GM23248 (cell line): ENCODE results near the gene PRTN3. TPM values are rescaled to one million over a fixed set of nuclear protein-coding genes. Genes with fewer than 3 reads are reported as not detected.

Experiments used
- DNase-seq: peaks from one replicate; pipeline ENCODE4 v3.0.0-alpha.2; 2015
- H2AFZ ChIP-seq: fragments of 200-600 bp; sonication (generic); 2 replicates; pipeline ENCODE4 v1.6.1; 2016; ENCODE audit warnings: antibody characterized with exemption
- H3F3A ChIP-seq: fragments of 200-600 bp; sonication (generic); 2 replicates; pipeline ENCODE4 v1.6.1; 2016; ENCODE audit warnings: mild to moderate bottlenecking, antibody characterized with exemption, mixed run types; ENCODE audit not compliant: insufficient read depth
- H3K27ac ChIP-seq: fragments of 200-600 bp; sonication (generic); 2 replicates; pipeline ENCODE4 v1.5.1; 2016; ENCODE audit warnings: mild to moderate bottlenecking
- H3K27me3 ChIP-seq: fragments of 200-600 bp; sonication (generic); replicated peaks from 2 replicates; pipeline ENCODE4 v1.6.1; 2016; ENCODE audit warnings: mild to moderate bottlenecking; ENCODE audit not compliant: insufficient read depth
- H3K36me3 ChIP-seq: fragments of 200-600 bp; sonication (generic); 2 replicates; pipeline ENCODE4 v1.6.1; 2016; ENCODE audit warnings: low read depth, mild to moderate bottlenecking
- H3K4me1 ChIP-seq: fragments of 200-600 bp; sonication (generic); 2 replicates; pipeline ENCODE4 v1.6.1; 2016; ENCODE audit warnings: mild to moderate bottlenecking; ENCODE audit not compliant: insufficient read depth
- H3K4me2 ChIP-seq: fragments of 200-600 bp; sonication (generic); one replicate; pipeline ENCODE4 v1.6.1; 2016; ENCODE audit warnings: mild to moderate bottlenecking; ENCODE audit not compliant: unreplicated experiment
- H3K4me3 ChIP-seq: fragments of 200-600 bp; sonication (generic); 2 replicates; pipeline ENCODE4 v1.5.1; 2016; ENCODE audit warnings: mild to moderate bottlenecking
- H3K79me2 ChIP-seq: fragments of 200-600 bp; sonication (generic); 2 replicates; pipeline ENCODE4 v1.6.1; 2016; ENCODE audit warnings: mild to moderate bottlenecking; ENCODE audit not compliant: insufficient read depth
- H3K9ac ChIP-seq: fragments of 200-600 bp; sonication (generic); 2 replicates; pipeline ENCODE4 v1.6.1; 2016; ENCODE audit warnings: mild to moderate bottlenecking
- H3K9me2 ChIP-seq: fragments of 200-600 bp; sonication (generic); 2 replicates; pipeline ENCODE4 v1.6.1; 2016; ENCODE audit warnings: mixed run types, mild to moderate bottlenecking, moderate library complexity; ENCODE audit not compliant: insufficient read depth
- H3K9me3 ChIP-seq: fragments of 200-600 bp; sonication (generic); one replicate; pipeline ENCODE4 v1.6.1; 2017; ENCODE audit warnings: low read depth
- H4K20me1 ChIP-seq: fragments of 200-600 bp; sonication (generic); 2 replicates; pipeline ENCODE4 v1.6.0; 2016; ENCODE audit not compliant: insufficient read depth
- EZH2 ChIP-seq: fragments of 200-600 bp; sonication (generic); IDR thresholded peaks from 2 replicates; pipeline ENCODE4 v1.6.1; 2018; ENCODE audit warnings: antibody characterized with exemption, mild to moderate bottlenecking; ENCODE audit not compliant: insufficient read depth, poor library complexity, severe bottlenecking
- EZH2phosphoT487 ChIP-seq: fragments of 200-600 bp; sonication (generic); IDR thresholded peaks from 2 replicates; pipeline ENCODE4 v1.6.1; 2018; ENCODE audit warnings: antibody characterized with exemption, moderate library complexity, mild to moderate bottlenecking, low read depth; ENCODE audit not compliant: insufficient read depth
- WGBS, 2 experiments: methylation state at CpG; one replicate each; pipeline ENCODE4 v1.1.6; 2015 to 2017; ENCODE audit warnings: low lambda C conversion rate in 2 of 2, low coverage in 1 of 2; ENCODE audit errors: missing lambda C conversion rate in 2 of 2; 5-methylcytosine and 5-hydroxymethylcytosine counted together
- in situ Hi-C: fragments of 300-500 bp; cut with MboI; formaldehyde crosslinking; loops from 2 replicates; pipeline ENCODE4 v1.15.0; 2020
- polyA plus RNA-seq: library from polyadenylated mRNA; unstranded; fragments of >200 nt; fragmentation: Nextera tagmentation; extraction: Ambion mirVana; gene quantifications from 2 replicates; pipeline ENCODE4 v1.2.1, GENCODE V29; 2016
- total RNA-seq: library from RNA; depleted of rRNA; stranded (reverse); fragments of >200 nt; shearing (Covaris generic); gene quantifications from 2 replicates; pipeline ENCODE4 v1.2.3, GENCODE V29; 2014; rRNA removed

The PRTN3 gene
- total RNA-seq (not detected in 2 replicates), polyA plus RNA-seq (not detected in 2 replicates)

DNA sequence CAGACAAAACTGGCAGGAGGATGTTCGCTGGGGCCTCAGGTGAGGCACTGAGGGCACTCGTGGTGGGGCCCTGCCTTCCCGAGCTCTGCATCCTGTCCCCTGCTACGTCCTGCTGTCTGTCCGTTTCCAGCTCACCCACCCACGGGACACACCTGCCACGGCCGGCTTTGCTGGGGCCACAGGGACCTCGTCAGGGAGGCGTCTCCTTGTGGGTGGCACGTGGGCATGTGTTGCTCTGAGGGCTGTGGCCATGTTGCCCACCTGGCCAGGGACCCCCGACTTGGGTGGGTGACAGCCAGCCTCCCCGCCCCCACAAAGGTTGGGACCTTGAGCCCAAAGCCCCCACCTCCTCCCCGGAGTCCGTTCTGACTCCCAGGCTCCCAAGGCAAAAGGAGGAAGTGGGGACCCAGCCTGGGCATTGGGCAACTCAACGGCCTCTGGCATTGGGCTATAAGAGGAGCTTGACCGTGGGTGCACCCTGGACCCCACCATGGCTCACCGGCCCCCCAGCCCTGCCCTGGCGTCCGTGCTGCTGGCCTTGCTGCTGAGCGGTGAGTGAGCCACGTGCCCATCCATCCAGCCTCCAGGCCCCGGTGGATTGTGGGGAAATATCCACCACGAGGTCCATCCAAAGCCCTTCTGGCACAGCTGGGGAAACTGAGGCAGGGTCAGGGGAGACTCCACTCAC, at the start of gene PRTN3:
PRTN3 (plus strand) TSS at position 481 of the 688 bp plus-strand sequence; CDS start at position 491, 10 bp downstream.
- no peak for TF ChIP-seq EZH2
- no peak for TF ChIP-seq EZH2phosphoT487
- Histone ChIP-seq H3K27ac (no peak within 1 kb of the TSS), H3K4me3 (no peak within 1 kb of the TSS), H3K9me2 (no peaks in the 10 kb centered on the region), H3K9me3 (no peaks in the 10 kb centered on the region), H3K27me3 (peaks cover 36% of the 10 kb centered on the region), H3K4me1 (no peaks in the 10 kb centered on the region), H4K20me1 (no peaks in the 10 kb centered on the region), H3K9ac (no peak within 1 kb of the TSS), H3F3A (no peaks in the 10 kb centered on the region), H2AFZ (no peak within 1 kb of the TSS), H3K4me2 (no peak within 1 kb of the TSS), H3K79me2 (no peaks in the 10 kb centered on the region), H3K36me3 (no peaks in the 10 kb centered on the region)
- no peak for DNase-seq
- WGBS, 2 experiments: 70 to 78% methylated on average over 22 to 24 of the region's 24 CpGs
- in situ Hi-C loops: no loop called here

GRCh38 chr19:791007-791566, 49.7 kb upstream of the PRTN3 start:
- Histone ChIP-seq H3K4me2 (no peak overlapping the region), H3K36me3 (no peaks in the 10 kb centered on the region), H3K27me3 (no peaks in the 10 kb centered on the region), H3K9me2 (no peaks in the 10 kb centered on the region), H4K20me1 (no peaks in the 10 kb centered on the region), H3K9ac (no peak overlapping the region), H3K4me1 (peaks cover 10% of the 10 kb centered on the region; the same call in 1 of the 2 replicates), H3K27ac (no peak overlapping the region), H3K9me3 (no peaks in the 10 kb centered on the region), H3K4me3 (no peak overlapping the region), H2AFZ (no peak overlapping the region), H3F3A (no peaks in the 10 kb centered on the region), H3K79me2 (no peaks in the 10 kb centered on the region)
- WGBS, 2 experiments: 87 to 90% methylated on average over 26 of the region's 26 CpGs
- in situ Hi-C loops: no loop called here
- TF ChIP-seq EZH2phosphoT487: no peak
- TF ChIP-seq EZH2: no peak
- no peak for DNase-seq

GRCh38 chr19:791567-792305, 49.1 kb upstream of the PRTN3 start:
- no peaks in the 10 kb centered on the region for H3K27me3 ChIP-seq
- no peak overlapping the region for H2AFZ ChIP-seq
- no peaks in the 10 kb centered on the region for H3K9me3 ChIP-seq
- H3K79me2 ChIP-seq: no peaks in the 10 kb centered on the region
- H3F3A ChIP-seq: no peaks in the 10 kb centered on the region
- in situ Hi-C loops: no loop called here
- H3K27ac ChIP-seq: no peak overlapping the region
- H3K36me3 ChIP-seq: no peaks in the 10 kb centered on the region
- DNase-seq: no peak
- no peaks in the 10 kb centered on the region for H4K20me1 ChIP-seq
- WGBS, 2 experiments: 80% methylated on average over 2 to 8 of the region's 8 CpGs
- H3K9ac ChIP-seq: no peak overlapping the region
- no peak overlapping the region for H3K4me2 ChIP-seq
- H3K4me1 ChIP-seq: peaks cover 14% of the 10 kb centered on the region; the same call in 1 of the 2 replicates
- H3K9me2 ChIP-seq: no peaks in the 10 kb centered on the region
- H3K4me3 ChIP-seq: no peak overlapping the region
- TF ChIP-seq EZH2 (no peak), EZH2phosphoT487 (no peak)

GRCh38 chr19:792306-792885, 48.4 kb upstream of the PRTN3 start:
- H2AFZ ChIP-seq: no peak overlapping the region
- no peaks in the 10 kb centered on the region for H3K9me3 ChIP-seq
- H3K4me1 ChIP-seq: peaks cover 14% of the 10 kb centered on the region; the same call in 1 of the 2 replicates
- no peaks in the 10 kb centered on the region for H3K27me3 ChIP-seq
- DNase-seq: no peak
- no peaks in the 10 kb centered on the region for H3K36me3 ChIP-seq
- H3F3A ChIP-seq: no peaks in the 10 kb centered on the region
- H4K20me1 ChIP-seq: no peaks in the 10 kb centered on the region
- WGBS, 2 experiments: 85 to 86% methylated on average over 15 of the region's 16 CpGs
- H3K79me2 ChIP-seq: no peaks in the 10 kb centered on the region
- in situ Hi-C loops: no loop called here
- H3K27ac ChIP-seq: no peak overlapping the region
- TF ChIP-seq EZH2: no peak
- no peaks in the 10 kb centered on the region for H3K9me2 ChIP-seq
- H3K4me2 ChIP-seq: no peak overlapping the region
- no peak overlapping the region for H3K9ac ChIP-seq
- H3K4me3 ChIP-seq: no peak overlapping the region
